Measurements from ENCODE around the gene PLCL2.
"Not testable (repeated sequence)": the region's sequence is repeated elsewhere in the genome, so short reads cannot be mapped to it uniquely, and the experiment has no call there.

Gene PLCL2

GRCh38 chr3:16918683-16919025, 33.9 kb downstream of the PLCL2 start:
- DNase-seq, result no peak

DNA sequence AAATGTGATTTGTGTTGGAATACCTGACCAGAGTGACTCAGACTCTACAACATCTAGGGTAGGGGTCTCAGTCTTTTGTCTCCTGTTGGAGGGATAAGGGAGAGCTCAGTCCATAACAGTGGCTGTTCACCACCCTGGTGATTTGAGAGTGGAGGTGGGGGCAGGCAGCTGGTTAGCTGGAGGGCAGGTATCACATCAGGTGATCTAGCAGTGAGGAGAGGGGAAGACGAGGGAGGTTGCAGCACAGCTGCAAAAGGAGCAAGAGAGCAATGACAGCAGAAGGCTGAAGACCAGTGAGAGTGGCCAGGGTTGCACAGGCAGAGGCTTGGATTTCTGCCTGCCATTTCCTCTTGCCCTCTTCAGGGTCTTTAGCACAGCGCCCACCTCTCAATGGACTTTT, 38.4 kb downstream of the PLCL2 start:
- DNase-seq, result no peak

DNA sequence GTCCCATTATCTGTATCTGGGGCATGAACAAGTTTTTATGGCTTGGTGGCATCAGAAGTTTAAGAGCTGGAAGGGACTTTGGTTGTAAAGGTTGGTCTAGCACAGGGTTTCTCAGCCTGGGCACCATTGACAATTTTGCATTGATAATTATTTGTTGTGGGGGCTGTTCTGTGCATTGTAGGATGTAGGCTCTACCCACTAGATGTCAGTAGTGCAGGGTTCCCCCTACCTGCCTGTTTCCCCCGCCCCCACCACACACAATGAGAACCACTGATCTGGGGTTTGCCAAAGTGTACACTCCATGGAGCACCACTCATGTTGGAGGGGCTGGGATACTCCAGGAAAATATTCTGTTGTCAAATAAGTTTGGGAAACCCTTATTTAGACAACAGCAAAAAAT, 42.7 kb downstream of the PLCL2 start:
- no peak for DNase-seq

- DNase-seq, result no peak
Observed at GRCh38 chr3:16928386-16929132, 43.8 kb downstream of the PLCL2 start.

GRCh38 chr3:16929311-16929710, 44.6 kb downstream of the PLCL2 start:
- DNase-seq, result no peak

- no peak for DNase-seq
Observed at GRCh38 chr3:16932877-16933276, 48.1 kb downstream of the PLCL2 start.

DNA sequence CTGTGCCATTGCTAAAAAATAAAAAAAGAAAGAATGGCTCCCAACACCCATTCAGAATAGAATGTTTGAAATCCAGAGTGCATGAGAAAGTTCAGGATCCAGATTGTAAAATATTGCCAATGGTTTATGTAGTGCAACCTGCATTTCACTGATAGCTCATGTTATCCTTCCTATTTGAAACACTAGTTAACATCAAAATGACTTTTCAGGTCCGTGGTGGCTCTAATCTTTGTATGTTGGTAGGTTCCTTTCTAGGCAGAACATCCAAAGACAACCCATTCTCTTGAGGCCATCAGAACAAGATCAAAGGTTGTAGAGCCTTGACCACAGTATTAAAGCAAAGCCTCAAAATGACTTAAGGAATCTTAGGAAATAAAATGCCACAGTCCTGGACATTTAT, 51.0 kb downstream of the PLCL2 start:
- no peak for DNase-seq

DNA sequence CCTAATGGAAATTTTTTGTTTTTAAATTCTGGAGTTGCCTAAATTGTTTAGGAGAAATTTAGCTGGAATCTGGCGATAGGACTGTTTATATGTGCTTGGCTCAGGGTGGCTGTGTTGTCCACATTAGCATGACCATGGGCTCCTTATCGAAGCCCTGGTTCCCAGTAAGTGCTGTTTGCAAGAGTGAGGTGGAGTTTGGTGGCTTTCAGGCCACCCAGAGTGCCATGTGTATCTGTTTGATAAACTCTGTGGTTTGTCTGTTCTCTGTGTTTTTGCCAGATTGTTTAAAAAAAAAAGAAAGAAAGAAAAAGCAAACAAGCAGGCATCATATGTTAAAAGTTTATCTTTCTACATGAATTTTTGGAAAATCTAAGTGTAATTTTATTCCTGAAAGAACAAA, 51.5 kb downstream of the PLCL2 start:
- no peak for DNase-seq

DNA sequence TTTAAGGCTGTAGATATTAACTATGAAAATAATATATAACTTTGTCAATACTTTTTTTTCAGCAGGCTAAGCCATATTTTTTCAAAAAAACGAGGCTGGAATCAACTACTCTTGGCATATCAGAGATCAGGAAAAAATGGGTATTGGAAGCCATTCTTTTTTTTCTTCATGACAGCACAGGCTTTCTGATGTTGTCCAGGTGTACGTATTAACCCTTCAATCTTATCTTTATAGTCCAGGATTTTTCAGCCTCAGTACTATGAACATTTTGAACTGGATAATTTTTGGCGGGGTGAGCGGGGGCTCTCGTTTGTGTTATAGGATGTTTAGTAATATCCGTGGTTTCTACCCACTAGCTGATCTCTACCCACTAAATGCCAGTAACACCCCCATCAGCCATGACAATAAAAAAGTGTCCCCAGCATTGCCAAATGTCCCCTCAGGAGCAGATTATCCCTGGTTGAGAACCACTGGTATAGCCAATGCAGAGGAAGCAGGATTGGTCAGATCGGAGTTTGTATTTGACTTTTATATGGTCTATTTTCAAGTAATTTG, 52.0 kb downstream of the PLCL2 start:
- DNase-seq, result no peak

GRCh38 chr3:16937326-16937845, 52.6 kb downstream of the PLCL2 start:
- no peak for DNase-seq

GRCh38 chr3:16940769-16941700, 56.3 kb downstream of the PLCL2 start:
- no peak for DNase-seq

- no peak for DNase-seq
Observed at GRCh38 chr3:16942955-16943354, 58.2 kb downstream of the PLCL2 start.

- DNase-seq, result no peak
Observed at GRCh38 chr3:16943857-16944256, 59.1 kb downstream of the PLCL2 start.

DNA sequence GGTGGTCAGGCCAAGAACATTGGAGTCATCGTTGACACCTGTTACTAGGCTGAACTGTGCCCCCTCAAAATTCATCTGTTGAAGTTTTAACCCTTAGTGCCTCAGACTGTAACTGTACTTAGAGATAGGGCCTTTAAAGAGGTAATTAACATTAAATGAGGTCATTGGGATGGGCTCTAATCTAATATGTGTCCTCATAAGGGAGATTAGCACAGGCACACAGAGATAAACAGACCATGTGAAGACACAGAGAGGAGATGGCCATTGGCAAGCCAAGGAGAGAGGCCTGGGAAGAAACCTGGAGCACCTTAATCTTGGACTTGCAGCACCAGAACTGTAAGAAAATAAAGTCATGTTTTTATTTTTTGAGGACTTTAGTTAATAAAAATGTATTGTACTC, 59.6 kb downstream of the PLCL2 start:
- DNase-seq, result no peak

GRCh38 chr3:16945330-16945729, 60.6 kb downstream of the PLCL2 start:
- no peak for DNase-seq

- DNase-seq, result no peak
Observed at GRCh38 chr3:16950282-16950681, 65.5 kb downstream of the PLCL2 start.

- no peak for DNase-seq
Observed at GRCh38 chr3:16950845-16951244, 66.1 kb downstream of the PLCL2 start.

DNA sequence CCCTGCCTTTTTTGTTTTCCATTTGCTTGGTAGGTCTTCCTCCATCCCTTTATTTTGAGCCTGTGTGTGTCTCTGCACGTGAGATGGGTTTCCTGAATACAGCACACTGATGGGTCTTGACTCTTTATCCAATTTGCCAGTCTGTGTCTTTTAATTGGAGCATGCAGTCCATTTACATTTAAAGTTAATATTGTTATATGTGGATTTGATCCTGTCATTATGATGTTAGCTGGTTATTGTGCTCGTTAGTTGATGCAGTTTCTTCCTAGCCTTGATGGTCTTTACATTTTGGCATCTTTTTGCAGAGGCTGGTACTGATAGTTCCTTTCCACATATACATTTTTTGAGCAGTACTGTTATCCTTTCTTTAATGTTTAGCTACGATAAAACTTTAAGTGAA, 73.1 kb downstream of the PLCL2 start:
- not testable (repeated sequence) for DNase-seq

GRCh38 chr3:16960125-16960524, 75.4 kb downstream of the PLCL2 start:
- no peak for DNase-seq

DNA sequence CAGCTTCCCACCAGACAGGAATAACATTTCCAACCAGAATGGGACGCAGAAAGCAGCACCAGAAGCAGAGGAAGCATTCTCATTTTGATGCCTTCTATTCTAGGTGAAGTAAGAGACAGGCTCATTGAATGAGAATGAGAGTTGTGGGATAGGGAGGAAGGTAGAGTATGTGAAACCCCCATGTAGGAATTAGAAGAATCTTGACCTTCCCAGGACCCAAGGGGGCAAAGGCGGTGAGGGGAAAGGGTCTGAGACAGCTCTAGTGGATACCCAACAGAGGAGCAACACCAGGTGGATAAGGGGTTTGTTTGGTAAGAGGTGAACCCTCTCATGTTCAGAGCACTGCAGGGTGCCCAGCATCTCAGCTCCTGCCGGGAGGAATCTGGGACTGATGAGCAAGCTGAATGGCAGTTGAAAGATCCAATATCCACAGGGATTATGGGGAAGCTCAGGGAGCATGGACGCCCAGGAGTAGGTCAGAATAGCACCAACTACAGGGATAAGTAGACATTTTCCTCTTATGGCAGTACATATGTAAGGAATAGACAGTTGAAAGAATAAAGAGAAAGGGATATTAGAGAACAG, 77.0 kb downstream of the PLCL2 start:
- no peak for DNase-seq

DNA sequence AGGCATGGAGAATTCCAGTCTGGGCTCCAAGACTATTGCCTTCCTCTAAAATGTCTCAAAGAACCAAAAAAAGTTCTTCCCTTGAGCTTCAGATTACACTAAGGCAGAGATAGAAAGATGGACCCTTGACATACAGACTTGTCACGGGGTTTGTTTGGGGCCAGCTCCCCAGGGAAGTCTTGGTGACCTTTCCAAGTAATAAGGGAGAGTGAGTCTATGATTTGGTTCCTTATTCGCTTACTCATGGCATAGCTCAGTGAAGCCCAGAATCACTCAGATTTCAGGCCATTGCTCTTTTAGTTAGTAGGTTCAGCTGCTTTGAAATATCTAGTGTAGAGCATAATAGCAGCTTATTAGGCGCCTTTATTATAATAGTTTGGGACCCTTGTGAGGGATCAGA, 90.3 kb downstream of the PLCL2 start:
- no peak for DNase-seq

DNA sequence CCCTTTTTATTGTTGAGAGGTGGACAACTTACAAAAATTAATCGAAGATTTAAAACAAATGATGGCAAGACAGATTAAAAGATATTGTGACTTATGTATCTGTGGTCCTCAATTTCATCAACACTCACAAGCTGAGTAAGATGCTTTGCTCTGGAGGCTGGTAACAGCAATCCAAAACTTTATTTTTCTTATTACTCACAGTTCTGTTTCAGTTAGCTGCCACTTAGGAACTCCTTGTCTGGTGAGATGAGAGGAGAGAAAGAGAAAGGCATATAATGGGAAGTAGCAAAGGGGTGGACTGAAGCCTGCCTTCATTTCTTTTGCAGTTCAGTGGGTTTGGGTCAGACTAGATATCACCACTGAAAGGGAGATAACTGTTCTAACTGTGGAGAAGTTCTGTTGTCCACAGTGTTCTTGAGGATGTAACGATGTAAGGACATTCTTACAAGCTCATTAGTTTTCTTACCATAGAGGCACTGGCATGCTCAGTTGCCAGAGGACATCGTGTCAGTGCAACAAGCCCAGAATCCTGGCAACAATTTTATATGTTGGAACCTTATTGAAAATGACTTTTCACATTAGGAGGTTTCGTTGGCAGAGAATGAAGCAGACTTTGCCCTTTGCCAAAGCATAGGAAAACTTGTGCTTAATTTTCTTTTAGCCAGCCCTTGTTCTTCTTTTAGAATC, 93.6 kb downstream of the PLCL2 start:
- no peak for DNase-seq

DNA sequence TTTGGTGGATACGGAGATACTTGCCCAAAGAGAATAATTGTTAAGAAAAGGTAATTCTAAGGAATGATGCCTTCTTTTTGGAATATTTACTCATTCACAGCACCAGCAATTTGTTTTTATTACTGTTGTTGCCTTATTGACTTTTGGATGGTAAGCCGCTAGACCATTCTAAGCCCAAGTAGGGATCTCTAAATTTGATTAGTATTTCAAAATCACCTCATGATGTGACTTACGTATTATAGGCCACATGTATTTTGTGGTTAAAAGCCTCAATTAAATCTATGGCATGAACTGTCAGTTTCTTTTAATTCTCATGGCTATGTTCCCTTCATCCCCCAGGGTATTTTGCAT, 94.1 kb downstream of the PLCL2 start:
- no peak for DNase-seq

Measured in activated CD4-positive, alpha-beta T cell treated with anti-CD3 and anti-CD28 coated beads, Interleukin-2, Interleukin-6, amounts not matched to agents 100 ng/mL and 50 ng/mL, durations not matched to agents 16 hours and 8 hours (primary cell).